ENCODE measurements around the gene KLHDC2.
A peak's percentile ranks its signal among the peaks of the same experiment; 100 is the strongest.
"Not testable (repeated sequence)": the region's sequence is repeated elsewhere in the genome, so short reads cannot be mapped to it uniquely, and the experiment has no call there.

The KLHDC2 gene

DNA sequence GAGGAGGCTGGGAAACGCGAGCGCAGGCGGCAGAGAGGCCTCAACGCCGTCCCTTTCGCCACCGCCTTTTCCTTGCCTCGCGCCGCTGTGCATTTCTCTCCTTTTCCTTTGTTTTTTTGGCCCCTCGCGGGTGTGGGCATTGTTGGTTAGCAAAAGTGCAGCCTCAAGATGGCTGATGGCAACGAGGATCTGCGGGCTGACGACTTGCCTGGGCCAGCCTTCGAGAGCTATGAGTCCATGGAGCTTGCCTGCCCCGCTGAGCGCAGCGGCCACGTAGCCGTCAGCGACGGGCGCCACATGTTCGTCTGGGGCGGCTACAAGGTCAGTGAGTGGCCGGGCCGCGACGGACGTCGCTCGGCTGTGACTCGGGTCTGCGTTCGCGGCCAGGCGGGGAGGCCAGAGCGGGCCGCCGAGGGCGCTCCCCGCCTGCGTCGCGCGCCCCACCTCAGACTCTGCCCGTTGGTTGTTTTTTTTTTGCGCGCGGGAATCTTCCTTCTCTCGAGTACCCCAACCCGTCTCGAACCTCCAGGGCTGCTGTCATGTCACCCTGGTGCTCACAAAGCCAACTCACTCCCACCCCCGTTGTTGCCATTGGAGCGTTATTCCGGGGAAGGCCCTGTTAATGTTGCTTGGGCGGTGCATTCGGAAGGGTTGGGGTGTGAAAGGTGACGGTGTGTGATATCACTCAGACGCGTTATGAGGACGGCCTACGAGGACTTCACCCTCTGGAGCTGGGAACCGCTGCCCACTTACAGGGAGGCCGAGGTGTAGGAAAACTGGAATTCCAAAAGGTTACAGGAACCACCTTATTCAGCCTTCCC is 558 bp downstream of the KLHDC2 start:
- Mint-ChIP-seq H3K36me3 (ENCODE audit: low read depth) (no peaks in the 10 kb centered on the region), H3K27me3 (no peaks in the 10 kb centered on the region), H3K9me3 (no peaks in the 10 kb centered on the region), H3K4me1 (ENCODE audit: low read depth) (peaks cover 33% of the 10 kb centered on the region), H3K27ac (peak overlapping the region; percentile 99), H3K4me3 (peak overlapping the region; percentile 97)

DNA sequence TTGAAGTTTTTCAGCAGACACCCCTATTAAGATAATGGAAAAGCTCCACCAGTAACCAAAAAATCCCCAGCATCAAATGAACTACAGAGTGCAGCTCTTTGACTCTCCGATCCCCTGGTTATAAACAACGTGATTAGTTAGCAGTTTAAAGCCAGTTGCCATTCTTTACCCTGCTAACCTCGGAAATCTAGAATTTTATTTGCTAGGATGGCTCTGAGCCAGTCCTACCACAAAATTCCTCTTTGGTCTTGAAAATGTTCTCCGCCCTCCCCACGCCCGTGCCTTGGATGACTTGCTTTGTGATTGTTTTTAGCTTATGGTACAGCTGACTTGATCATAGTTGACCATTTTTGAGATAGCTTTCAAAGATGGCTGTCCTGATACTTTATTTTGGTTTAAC is 1.2 kb downstream of the KLHDC2 start:
- peak overlapping the region; percentile 99 for H3K27ac Mint-ChIP-seq
- H3K27me3 Mint-ChIP-seq = no peaks in the 10 kb centered on the region
- H3K36me3 Mint-ChIP-seq (ENCODE audit: low read depth) = peaks cover 4% of the 10 kb centered on the region
- peaks cover 33% of the 10 kb centered on the region for H3K4me1 Mint-ChIP-seq (ENCODE audit: low read depth)
- peak overlapping the region; percentile 97 for H3K4me3 Mint-ChIP-seq
- no peaks in the 10 kb centered on the region for H3K9me3 Mint-ChIP-seq

DNA sequence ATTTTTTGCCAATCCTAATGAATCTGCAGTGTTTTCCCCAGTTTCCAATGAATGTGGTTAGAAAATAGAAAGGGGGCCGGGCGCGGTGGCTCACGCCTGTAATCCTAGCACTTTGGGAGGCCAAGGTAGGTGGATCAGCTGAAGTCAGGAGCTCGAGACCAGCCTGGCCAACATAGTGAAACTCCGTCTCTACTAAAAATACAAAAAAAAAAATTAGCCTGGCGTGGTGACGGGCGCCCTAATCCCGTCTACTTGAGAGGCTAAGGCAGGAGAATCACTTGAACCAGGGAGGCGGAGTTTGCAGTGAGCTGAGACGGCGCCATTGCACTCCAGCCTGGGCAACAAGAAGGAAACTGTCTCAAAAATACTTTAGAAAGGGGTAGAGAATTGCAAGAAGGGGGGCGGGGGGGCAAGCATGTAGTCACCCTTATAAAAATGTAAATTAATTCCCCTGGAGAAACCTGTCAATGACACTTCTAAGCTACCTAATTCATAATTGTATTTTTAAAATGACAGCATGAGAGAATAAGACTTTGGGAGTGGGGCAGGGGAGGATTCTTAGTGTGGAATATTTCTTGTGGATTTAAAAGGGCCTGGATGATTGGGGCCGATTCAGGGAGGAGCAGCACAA is 1.7 kb downstream of the KLHDC2 start:
- Mint-ChIP-seq H3K27me3 (no peaks in the 10 kb centered on the region), H3K36me3 (ENCODE audit: low read depth) (peaks cover 9% of the 10 kb centered on the region), H3K4me1 (ENCODE audit: low read depth) (peaks cover 33% of the 10 kb centered on the region), H3K4me3 (peak overlapping the region; percentile 97), H3K27ac (peak overlapping the region; percentile 99), H3K9me3 (no peaks in the 10 kb centered on the region)

DNA sequence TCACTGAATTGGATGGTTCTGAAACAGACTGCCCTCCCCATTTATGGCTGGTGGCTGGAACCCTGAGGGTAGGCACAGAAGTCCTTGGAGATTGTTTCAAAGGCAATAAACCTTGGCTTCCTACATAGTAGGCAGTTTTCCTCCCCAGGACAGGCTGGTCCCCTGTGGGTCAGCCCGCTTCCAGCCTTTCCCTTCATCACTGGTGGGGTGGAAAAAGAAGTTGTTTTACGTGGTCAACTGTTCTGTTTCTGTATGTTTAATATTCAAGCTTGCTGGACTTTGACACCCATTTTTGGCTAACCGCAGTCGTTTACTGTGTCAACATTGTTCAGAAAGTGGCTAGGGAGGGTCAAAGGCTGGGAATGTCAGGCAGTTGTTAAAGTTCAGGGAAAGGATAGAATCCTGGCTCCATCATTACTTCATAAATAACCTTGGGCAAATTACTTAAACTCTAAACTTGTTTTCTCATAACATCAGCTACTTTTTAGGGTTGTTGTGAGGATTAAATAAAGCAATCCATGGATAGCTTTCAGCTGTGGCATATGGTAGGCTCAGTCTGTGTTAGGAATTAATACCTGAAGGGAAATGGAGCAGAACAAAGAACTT is 2.4 kb downstream of the KLHDC2 start:
- H3K9me3 Mint-ChIP-seq = no peaks in the 10 kb centered on the region
- H3K27me3 Mint-ChIP-seq = no peaks in the 10 kb centered on the region
- peaks cover 15% of the 10 kb centered on the region for H3K36me3 Mint-ChIP-seq (ENCODE audit: low read depth)
- peaks cover 35% of the 10 kb centered on the region for H3K4me1 Mint-ChIP-seq (ENCODE audit: low read depth)
- H3K4me3 Mint-ChIP-seq = peak overlapping the region; percentile 32
- H3K27ac Mint-ChIP-seq = peak overlapping the region; percentile 55

DNA sequence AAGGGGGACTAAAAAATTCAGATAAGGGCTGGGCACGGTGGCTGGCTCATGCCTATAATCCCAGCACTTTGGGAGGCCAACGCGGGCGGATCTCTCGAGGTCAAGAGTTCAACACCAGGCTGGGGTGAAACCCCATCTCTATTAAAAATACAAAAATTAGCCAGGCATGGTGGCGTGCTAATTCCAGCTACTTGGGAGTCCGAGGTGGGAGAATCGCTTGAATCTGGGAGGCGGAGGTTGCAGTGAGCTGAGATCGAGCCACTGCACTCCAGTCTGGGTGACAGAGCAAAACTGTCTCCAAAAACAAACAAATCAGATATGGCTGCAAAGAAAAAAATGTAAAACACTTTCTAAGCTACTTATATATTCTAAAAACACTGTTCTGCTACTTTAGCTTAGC is 3.7 kb downstream of the KLHDC2 start:
- H3K36me3 Mint-ChIP-seq (ENCODE audit: low read depth) = peaks cover 23% of the 10 kb centered on the region
- not testable (repeated sequence) for H3K27ac Mint-ChIP-seq

DNA sequence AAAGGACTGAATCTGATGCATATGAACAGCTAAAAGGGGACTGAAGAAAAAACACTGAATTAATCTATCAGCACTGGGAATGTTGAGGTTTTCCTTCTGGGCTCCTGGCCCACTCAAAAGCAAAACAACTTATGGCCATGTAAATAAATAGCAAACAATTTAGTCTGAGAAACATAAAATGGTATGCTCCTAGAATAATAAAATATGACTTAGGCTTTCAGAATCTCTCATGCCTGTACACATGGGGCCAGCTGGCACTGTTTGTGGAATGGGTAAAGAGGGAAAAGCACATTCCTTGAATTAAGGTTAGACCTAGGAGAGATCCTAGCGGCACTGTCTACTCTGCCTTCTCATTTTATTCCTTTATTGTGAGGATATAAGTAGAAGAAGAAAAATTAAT is 6.2 kb downstream of the KLHDC2 start:
- Mint-ChIP-seq H3K9me3 (no peaks in the 10 kb centered on the region), H3K27ac (no peak overlapping the region), H3K4me3 (no peak overlapping the region), H3K36me3 (ENCODE audit: low read depth) (peaks cover 39% of the 10 kb centered on the region), H3K4me1 (ENCODE audit: low read depth) (peaks cover 21% of the 10 kb centered on the region), H3K27me3 (no peaks in the 10 kb centered on the region)

More for the DNA sequence above, 3.7 kb downstream of the KLHDC2 start:
- H3K9me3 Mint-ChIP-seq, H3K4me3 Mint-ChIP-seq, H3K27me3 Mint-ChIP-seq: not testable (repeated sequence)
- peaks cover 34% of the 10 kb centered on the region for H3K4me1 Mint-ChIP-seq (ENCODE audit: low read depth)

DNA sequence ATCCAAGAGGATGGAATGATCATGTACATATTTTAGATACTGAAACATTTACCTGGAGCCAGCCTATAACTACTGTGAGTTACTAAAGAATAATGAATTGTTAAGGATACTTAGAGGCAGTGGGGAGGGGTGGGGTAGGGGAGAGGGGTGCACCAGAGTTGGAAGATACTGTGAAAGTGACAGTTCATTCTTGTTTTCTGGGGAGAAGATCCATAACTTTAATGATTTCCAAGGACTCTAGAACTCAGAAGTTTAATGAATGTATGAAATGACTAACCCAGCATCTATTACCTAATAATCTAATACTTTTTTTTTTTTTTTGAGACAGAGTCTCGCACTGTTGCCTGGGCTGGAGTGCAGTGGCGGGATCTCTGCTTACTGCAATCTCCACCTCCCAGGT is 10.5 kb downstream of the KLHDC2 start:
- Mint-ChIP-seq H3K4me3 (no peak overlapping the region), H3K4me1 (ENCODE audit: low read depth) (peaks cover 3% of the 10 kb centered on the region), H3K27me3 (no peaks in the 10 kb centered on the region), H3K36me3 (ENCODE audit: low read depth) (peaks cover 77% of the 10 kb centered on the region), H3K27ac (no peak overlapping the region), H3K9me3 (no peaks in the 10 kb centered on the region)

DNA sequence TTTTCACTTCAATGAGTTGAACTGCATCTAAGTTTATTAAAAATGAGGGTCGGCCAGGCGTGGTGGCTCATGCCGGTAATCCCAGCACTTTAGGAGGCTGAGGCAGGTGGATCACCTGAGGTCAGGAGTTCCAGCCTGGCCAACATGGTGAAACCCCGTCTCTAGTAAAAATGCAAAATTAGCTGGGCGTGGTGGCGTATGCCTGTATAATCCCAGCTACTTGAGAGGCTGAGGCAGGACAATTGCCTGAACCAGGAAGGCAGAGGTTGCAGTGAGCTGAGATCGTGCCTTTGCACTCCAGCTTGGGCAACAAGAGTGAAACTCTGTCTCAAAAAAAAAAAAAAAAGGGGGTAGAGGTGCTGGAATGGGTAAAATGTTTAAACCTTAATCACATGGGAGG is 13.1 kb downstream of the KLHDC2 start:
- H3K4me3 Mint-ChIP-seq; H3K4me1 Mint-ChIP-seq (ENCODE audit: low read depth); H3K9me3 Mint-ChIP-seq; H3K27ac Mint-ChIP-seq; H3K27me3 Mint-ChIP-seq: not testable (repeated sequence)
- H3K36me3 Mint-ChIP-seq (ENCODE audit: low read depth) = peaks cover 83% of the 10 kb centered on the region

DNA sequence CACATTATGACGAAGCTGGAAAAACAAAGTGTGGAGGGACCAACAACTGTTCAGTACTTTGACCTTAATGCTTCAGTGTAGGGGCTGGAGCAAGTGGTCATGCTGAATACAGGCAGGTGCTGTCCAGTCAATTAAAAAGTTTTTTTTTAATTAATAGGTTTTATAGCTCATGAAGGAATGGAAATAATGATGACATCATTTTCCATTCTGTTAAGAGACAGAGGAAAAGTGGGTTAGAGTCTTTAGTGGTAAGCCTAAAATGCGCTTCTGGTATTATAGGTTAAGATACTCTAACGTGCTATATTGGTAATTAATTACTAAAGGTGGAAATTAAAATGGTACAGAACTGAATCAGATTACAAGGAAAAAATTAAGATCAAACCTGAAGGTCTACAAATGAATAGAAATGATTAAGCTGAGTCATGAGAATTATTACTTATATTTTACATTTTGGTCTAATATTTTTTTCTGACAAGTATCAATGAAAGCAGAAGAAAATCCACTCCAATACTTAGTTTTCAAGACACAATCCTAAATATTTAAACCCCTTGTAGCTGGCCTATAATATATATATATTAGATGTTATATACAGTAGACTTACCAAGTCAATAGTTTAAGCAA is 15.6 kb downstream of the KLHDC2 start:
- Mint-ChIP-seq H3K4me1 (ENCODE audit: low read depth) (no peaks in the 10 kb centered on the region), H3K36me3 (ENCODE audit: low read depth) (peaks cover 83% of the 10 kb centered on the region), H3K9me3 (no peaks in the 10 kb centered on the region), H3K27ac (no peak overlapping the region), H3K27me3 (no peaks in the 10 kb centered on the region), H3K4me3 (no peak overlapping the region)

DNA sequence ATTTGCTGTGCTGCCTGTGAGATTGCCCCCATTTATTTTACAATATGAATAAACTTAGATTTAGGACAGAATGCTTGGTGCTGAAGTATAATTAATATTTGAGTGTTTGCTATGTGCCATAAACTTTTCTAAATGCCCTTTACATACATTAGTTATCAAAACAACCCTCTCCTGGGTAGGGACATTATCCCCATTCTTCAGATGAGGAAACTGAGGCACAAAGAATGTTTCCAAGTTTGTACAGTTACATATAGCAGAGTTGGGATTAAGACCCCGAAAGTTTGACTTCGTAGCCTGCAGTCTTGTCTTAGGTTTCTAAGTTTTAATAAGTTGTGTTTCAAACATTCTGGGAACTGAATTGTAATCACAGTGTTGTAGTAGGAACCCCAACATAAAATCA is 18.4 kb downstream of the KLHDC2 start:
- peaks cover 87% of the 10 kb centered on the region for H3K36me3 Mint-ChIP-seq (ENCODE audit: low read depth)
- no peaks in the 10 kb centered on the region for H3K4me1 Mint-ChIP-seq (ENCODE audit: low read depth)
- H3K27ac Mint-ChIP-seq = no peak overlapping the region
- no peaks in the 10 kb centered on the region for H3K27me3 Mint-ChIP-seq
- H3K4me3 Mint-ChIP-seq = no peak overlapping the region
- H3K9me3 Mint-ChIP-seq = no peaks in the 10 kb centered on the region

DNA sequence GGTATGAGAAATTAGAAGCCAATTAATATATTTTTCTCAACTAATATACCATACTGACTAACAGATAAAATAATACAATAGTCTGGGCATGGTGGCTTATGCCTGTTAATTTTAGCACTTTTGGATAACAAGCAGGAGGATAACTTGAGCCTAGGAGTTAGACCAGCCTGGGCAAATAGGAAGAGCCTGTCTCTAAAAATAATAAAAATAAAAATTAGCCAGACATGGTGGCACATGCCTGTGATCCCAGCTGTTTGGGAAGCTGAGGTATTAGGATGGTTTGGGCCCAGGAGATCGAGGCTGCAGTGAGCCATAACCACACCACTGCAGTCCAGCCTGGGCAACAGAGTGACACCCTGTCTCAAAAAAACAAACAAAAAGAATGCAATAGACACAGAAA is 24.7 kb downstream of the KLHDC2 start:
- Mint-ChIP-seq H3K27ac (no peak overlapping the region), H3K4me1 (ENCODE audit: low read depth) (no peaks in the 10 kb centered on the region), H3K4me3 (no peak overlapping the region), H3K36me3 (ENCODE audit: low read depth) (peaks cover 86% of the 10 kb centered on the region), H3K27me3 (no peaks in the 10 kb centered on the region), H3K9me3 (no peaks in the 10 kb centered on the region)

DNA sequence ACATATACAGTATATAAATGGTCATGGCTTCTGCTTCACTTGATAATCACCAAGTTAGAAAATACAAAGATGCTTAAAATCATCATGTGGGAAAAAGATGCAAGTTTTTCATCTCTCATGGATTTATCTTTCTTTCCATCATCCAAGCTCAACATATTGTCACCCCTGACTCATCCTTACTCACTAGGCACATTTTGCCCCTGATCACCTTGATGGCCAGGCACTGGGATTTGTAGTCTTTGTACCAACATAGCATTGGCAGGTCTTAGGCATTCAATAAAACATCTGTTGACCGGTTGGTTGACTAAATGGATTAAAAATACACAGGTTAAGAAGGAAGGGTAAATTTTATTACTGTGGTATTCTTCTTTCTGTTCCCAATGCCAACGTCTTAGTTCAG is 28.1 kb downstream of the KLHDC2 start:
- H3K9me3 Mint-ChIP-seq = no peaks in the 10 kb centered on the region
- H3K4me3 Mint-ChIP-seq = no peak overlapping the region
- H3K36me3 Mint-ChIP-seq (ENCODE audit: low read depth) = peaks cover 86% of the 10 kb centered on the region
- no peaks in the 10 kb centered on the region for H3K27me3 Mint-ChIP-seq
- no peaks in the 10 kb centered on the region for H3K4me1 Mint-ChIP-seq (ENCODE audit: low read depth)
- peak overlapping the region; percentile 8 for H3K27ac Mint-ChIP-seq

DNA sequence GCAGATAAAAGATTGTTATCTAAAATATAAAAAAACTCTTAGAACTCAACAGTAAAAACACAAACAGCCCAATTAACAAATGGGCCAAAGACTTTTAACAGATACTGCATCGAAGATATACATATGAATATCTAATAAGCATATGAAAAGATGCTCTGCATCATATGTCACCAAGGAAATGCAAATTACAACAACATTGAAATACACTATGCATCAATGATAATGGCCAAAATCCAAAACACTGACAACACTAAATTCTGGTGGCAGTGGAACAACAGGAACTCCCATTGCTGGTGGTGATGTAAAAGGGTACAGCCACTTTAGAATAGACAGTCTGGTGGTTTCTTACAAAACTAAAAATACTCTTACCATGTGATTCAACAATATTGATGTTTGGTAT is 40.8 kb downstream of the KLHDC2 start:
- H3K27me3 Mint-ChIP-seq = no peaks in the 10 kb centered on the region
- peaks cover 4% of the 10 kb centered on the region for H3K9me3 Mint-ChIP-seq
- no peaks in the 10 kb centered on the region for H3K4me1 Mint-ChIP-seq (ENCODE audit: low read depth)

DNA sequence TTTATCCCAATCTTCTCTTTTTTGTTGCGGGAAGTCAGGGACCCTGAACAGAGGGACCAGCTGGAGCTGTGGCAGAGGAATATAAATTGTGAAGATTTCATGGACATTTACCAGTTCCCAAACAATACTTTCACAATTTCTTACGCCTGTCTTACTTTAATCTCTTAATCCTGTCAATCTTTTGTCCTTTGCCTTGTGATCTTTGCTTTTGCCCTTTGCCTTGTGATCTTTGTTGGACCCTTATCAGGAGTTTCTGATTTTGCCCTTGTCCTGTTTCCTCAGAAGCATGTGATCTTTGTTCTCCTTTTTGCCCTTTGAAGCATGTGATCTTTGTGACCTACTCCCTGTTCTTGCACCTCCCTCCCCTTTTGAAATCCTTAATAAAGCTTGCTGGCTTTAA is 48.2 kb downstream of the KLHDC2 start:
- not testable (repeated sequence) for H3K27me3 Mint-ChIP-seq; H3K4me3 Mint-ChIP-seq; H3K4me1 Mint-ChIP-seq (ENCODE audit: low read depth); H3K27ac Mint-ChIP-seq
- peaks cover 11% of the 10 kb centered on the region for H3K9me3 Mint-ChIP-seq
- peaks cover 89% of the 10 kb centered on the region for H3K36me3 Mint-ChIP-seq (ENCODE audit: low read depth)

More for the DNA sequence above, 40.8 kb downstream of the KLHDC2 start:
- Mint-ChIP-seq H3K27ac (no peak overlapping the region), H3K36me3 (ENCODE audit: low read depth) (peaks cover 67% of the 10 kb centered on the region), H3K4me3 (no peak overlapping the region)

DNA sequence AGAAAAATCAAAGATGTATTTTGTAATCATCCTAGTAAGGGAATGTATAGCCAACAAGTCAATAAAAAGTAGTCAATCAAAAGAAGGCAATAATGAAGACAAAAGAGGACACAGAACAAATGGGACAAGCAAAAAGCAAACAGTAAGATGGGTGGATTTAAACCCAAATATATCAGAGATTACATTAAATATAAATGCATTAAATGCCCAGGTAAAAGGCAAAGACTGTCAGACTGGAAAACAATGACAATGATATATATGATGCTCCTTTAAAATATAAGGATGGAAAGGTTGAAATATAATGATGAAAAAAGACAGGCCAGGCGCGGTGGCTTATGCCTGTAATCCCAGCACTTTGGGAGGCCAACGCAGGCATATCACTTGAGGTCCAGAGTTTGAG is 48.9 kb downstream of the KLHDC2 start:
- no peak overlapping the region for H3K27ac Mint-ChIP-seq
- no peaks in the 10 kb centered on the region for H3K27me3 Mint-ChIP-seq
- peaks cover 83% of the 10 kb centered on the region for H3K36me3 Mint-ChIP-seq (ENCODE audit: low read depth)
- H3K4me3 Mint-ChIP-seq = no peak overlapping the region
- no peaks in the 10 kb centered on the region for H3K4me1 Mint-ChIP-seq (ENCODE audit: low read depth)
- peaks cover 11% of the 10 kb centered on the region for H3K9me3 Mint-ChIP-seq

All from stimulated activated naive CD8-positive, alpha-beta T cell treated with anti-CD3 and anti-CD28 coated beads, Interleukin-15, Interleukin-2, amounts not matched to agents 100 ng/mL and 50 ng/mL, for 24 hours (primary cell).